Kidney (tissue), 14 donors: ENCODE data around the gene MAEA. TPM values are rescaled to one million over a fixed set of nuclear protein-coding genes. Genes with fewer than 3 reads are reported as not detected.

Experiments used
- DNase-seq, 5 donors: peaks; one replicate each; pipeline ENCODE4 v3.0.0-alpha.2; 2013 to 2020
- FAIRE-seq: peaks from 2 replicates; lab custom pipeline; 2012; peaks lifted over from hg19 to GRCh38; lab: Jason Lieb, UNC
- H3K27ac ChIP-seq, 2 donors: one replicate each; pipeline ENCODE4 v1.7.0; 2013; ENCODE audit warnings: low read depth in 2 of 2, low read length in 2 of 2, inconsistent platforms in 1 of 2
- H3K27me3 ChIP-seq: one replicate; pipeline ENCODE4 v1.7.1; 2013; ENCODE audit warnings: low read length, inconsistent platforms; ENCODE audit not compliant: control insufficient read depth, insufficient read depth
- H3K36me3 ChIP-seq, 3 donors: one replicate each; pipeline versions ENCODE4 v1.7.0 to v1.7.1; 2013; ENCODE audit warnings: low read length in 3 of 3, control low read depth in 1 of 3, inconsistent platforms in 1 of 3; ENCODE audit not compliant: insufficient read depth in 3 of 3, control insufficient read depth in 2 of 3
- H3K4me1 ChIP-seq, 3 donors: one replicate each; pipeline versions ENCODE4 v1.7.0 to v1.7.1; 2013; ENCODE audit warnings: low read length in 3 of 3, inconsistent platforms in 1 of 3, low read depth in 1 of 3; ENCODE audit not compliant: control insufficient read depth in 2 of 3, insufficient read depth in 2 of 3
- H3K4me3 ChIP-seq, 3 donors: one replicate each; pipeline versions ENCODE4 v1.7.0 to v1.8.1; 2013; ENCODE audit warnings: low read length in 3 of 3, control low read depth in 1 of 3, inconsistent platforms in 1 of 3
- H3K9ac ChIP-seq, 3 donors: one replicate each; pipeline versions ENCODE4 v1.7.0 to v1.7.1; 2013; ENCODE audit warnings: low read length in 3 of 3, control low read depth in 1 of 3, inconsistent platforms in 1 of 3
- H3K9me3 ChIP-seq, 3 donors: one replicate each; pipeline versions ENCODE4 v1.7.0 to v1.7.1; 2013; ENCODE audit warnings: low read length in 3 of 3, control low read depth in 1 of 3, inconsistent platforms in 1 of 3; ENCODE audit not compliant: control insufficient read depth in 2 of 3, insufficient read depth in 1 of 3
- CTCF ChIP-seq: IDR thresholded peaks from 3 replicates; pipeline ENCODE4 v1.5.1; 2012; ENCODE audit warnings: mild to moderate bottlenecking, moderate library complexity, borderline replicate concordance; ENCODE audit not compliant: insufficient read depth; ENCODE audit errors: extremely low read depth
- intact Hi-C: fragments of 100-400 bp; cut with DNase I; formaldehyde crosslinking; loops from one replicate; pipeline ENCODE4 v1.11.1; 2022
- polyA plus RNA-seq: library from polyadenylated mRNA; stranded (reverse); fragments of 350-450 nt; fragmentation: Illumina TruSeq; extraction: RNeasy Lipid Tissue Mini Kit (QIAGEN cat#74804); gene quantifications from one replicate; pipeline ENCODE4 v1.2.3, GENCODE V29; 2014; ENCODE audit warnings: low read depth, low replicate concordance; ENCODE audit not compliant: insufficient read depth
- total RNA-seq: library from RNA; stranded (reverse); fragmentation: NEBNext Ultra II Directional; extraction: Animal tissue kit (Norgen Biotek cat#: 25700); gene quantifications from one replicate; pipeline ENCODE4 v1.2.1, GENCODE V29; 2021
- donor health status: control.
- donor health status: control.
- donor health status: control.
- donor health status: control.
- donor health status: control.
- donor health status: DM: yes; HTN: yes; CAD: no.
- donor health status: Normal renal cell carcinoma (clear cell type).

The MAEA gene
- total and polyA plus RNA-seq, 2 donors from 2014 or later = 65.0 to 75.2 TPM

GRCh38 chr4:1367230-1367935 lies 77.7 kb downstream of the MAEA start:
- TF ChIP-seq CTCF = no peak
- intact Hi-C loops = no loop called here
- Histone ChIP-seq H3K9ac (no peak overlapping the region), H3K4me1 (no peaks in the 10 kb centered on the region), H3K27me3 (no peaks in the 10 kb centered on the region), H3K9me3 (no peaks in the 10 kb centered on the region), H3K4me3 (no peak overlapping the region), H3K36me3 (peaks cover 0 to 10% (median 2%) of the 10 kb centered on the region in 3 donors), H3K27ac (no peak overlapping the region)
- DNase-seq = peak in 2 of 5 donors; percentile 30 to 67
- FAIRE-seq = no peak

GRCh38 chr4:1367936-1368289 lies 78.2 kb downstream of the MAEA start:
- no peak for FAIRE-seq
- H3K9me3 ChIP-seq = no peaks in the 10 kb centered on the region
- TF ChIP-seq CTCF = no peak
- DNase-seq = no peak
- peaks cover 0 to 12% (median 2%) of the 10 kb centered on the region in 3 donors for H3K36me3 ChIP-seq
- no peak overlapping the region for H3K4me3 ChIP-seq
- H3K9ac ChIP-seq = no peak overlapping the region
- H3K27me3 ChIP-seq = no peaks in the 10 kb centered on the region
- H3K27ac ChIP-seq = no peak overlapping the region
- intact Hi-C loops = no loop called here
- H3K4me1 ChIP-seq = no peaks in the 10 kb centered on the region

GRCh38 chr4:1368421-1369090 lies 78.9 kb downstream of the MAEA start:
- H3K36me3 ChIP-seq = peaks cover 0 to 12% (median 2%) of the 10 kb centered on the region in 3 donors
- H3K9me3 ChIP-seq = no peaks in the 10 kb centered on the region
- H3K9ac ChIP-seq = no peak overlapping the region
- no peak overlapping the region for H3K27ac ChIP-seq
- DNase-seq = peak in 3 of 5 donors; percentile 26 to 68 (median 33)
- H3K4me3 ChIP-seq = no peak overlapping the region
- TF ChIP-seq CTCF = no peak
- no peaks in the 10 kb centered on the region for H3K4me1 ChIP-seq
- H3K27me3 ChIP-seq = no peaks in the 10 kb centered on the region
- intact Hi-C loops = no loop called here
- no peak for FAIRE-seq
